Type B pancreatic cell (in vitro differentiated cells): ENCODE measurements around the gene ATP10D. TPM values are rescaled to one million over a fixed set of nuclear protein-coding genes. Genes with fewer than 3 reads are reported as not detected.
"Not testable (repeated sequence)": the region's sequence is repeated elsewhere in the genome, so short reads cannot be mapped to it uniquely, and the experiment has no call there.

ENCODE experiments used
- DNase-seq: peaks from one replicate; pipeline ENCODE4 v3.0.0; 2021; ENCODE audit warnings: mixed read lengths; ENCODE audit not compliant: unreplicated experiment; ENCODE audit errors: extremely low spot score
- H3K27ac Mint-ChIP-seq: 2 replicates; pipeline ENCODE4 v1.8.0; 2021; ENCODE audit warnings: mild to moderate bottlenecking, mixed read lengths
- H3K27me3 Mint-ChIP-seq: 2 replicates; pipeline ENCODE4 v1.8.0; 2021; ENCODE audit warnings: mixed read lengths
- H3K36me3 Mint-ChIP-seq: 2 replicates; pipeline ENCODE4 v1.8.0; 2021; ENCODE audit warnings: mixed read lengths
- H3K4me1 Mint-ChIP-seq: one replicate; pipeline ENCODE4 v1.8.0; 2021; ENCODE audit warnings: mixed read lengths; ENCODE audit not compliant: unreplicated experiment
- H3K4me3 Mint-ChIP-seq: 2 replicates; pipeline ENCODE4 v1.8.0; 2021; ENCODE audit warnings: mild to moderate bottlenecking, mixed read lengths
- H3K9me3 Mint-ChIP-seq: 2 replicates; pipeline ENCODE4 v1.8.0; 2021; ENCODE audit warnings: mixed read lengths
- total RNA-seq: library from RNA; stranded (reverse); gene quantifications from 2 replicates; pipeline ENCODE4 v1.2.1, GENCODE V29; 2021; ENCODE audit warnings: low replicate concordance
- TF ChIP-seq, protein P1 (sequence below): fragments of 200-600 bp; sonication (generic); conservative IDR thresholded peaks from 2 replicates; pipeline ENCODE4 v1.5.0; 2021; ENCODE audit warnings: antibody characterized with exemption, mild to moderate bottlenecking

ATP10D gene
- total RNA-seq, 1 donor from 2014 or later, result 33.5 TPM

GRCh38 chr4:47482326-47482725 lies 2.7 kb upstream of the ATP10D start:
- Mint-ChIP-seq H3K27me3 (no peaks in the 10 kb centered on the region), H3K36me3 (no peaks in the 10 kb centered on the region), H3K4me3 (no peak overlapping the region), H3K9me3 (no peaks in the 10 kb centered on the region), H3K4me1 (peaks cover 16% of the 10 kb centered on the region), H3K27ac (no peak overlapping the region)
- TF ChIP-seq, protein P1, sequence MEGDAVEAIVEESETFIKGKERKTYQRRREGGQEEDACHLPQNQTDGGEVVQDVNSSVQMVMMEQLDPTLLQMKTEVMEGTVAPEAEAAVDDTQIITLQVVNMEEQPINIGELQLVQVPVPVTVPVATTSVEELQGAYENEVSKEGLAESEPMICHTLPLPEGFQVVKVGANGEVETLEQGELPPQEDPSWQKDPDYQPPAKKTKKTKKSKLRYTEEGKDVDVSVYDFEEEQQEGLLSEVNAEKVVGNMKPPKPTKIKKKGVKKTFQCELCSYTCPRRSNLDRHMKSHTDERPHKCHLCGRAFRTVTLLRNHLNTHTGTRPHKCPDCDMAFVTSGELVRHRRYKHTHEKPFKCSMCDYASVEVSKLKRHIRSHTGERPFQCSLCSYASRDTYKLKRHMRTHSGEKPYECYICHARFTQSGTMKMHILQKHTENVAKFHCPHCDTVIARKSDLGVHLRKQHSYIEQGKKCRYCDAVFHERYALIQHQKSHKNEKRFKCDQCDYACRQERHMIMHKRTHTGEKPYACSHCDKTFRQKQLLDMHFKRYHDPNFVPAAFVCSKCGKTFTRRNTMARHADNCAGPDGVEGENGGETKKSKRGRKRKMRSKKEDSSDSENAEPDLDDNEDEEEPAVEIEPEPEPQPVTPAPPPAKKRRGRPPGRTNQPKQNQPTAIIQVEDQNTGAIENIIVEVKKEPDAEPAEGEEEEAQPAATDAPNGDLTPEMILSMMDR, result no peak
- DNase-seq, result no peak

GRCh38 chr4:47483745-47484144 lies 1.3 kb upstream of the ATP10D start:
- peaks cover 16% of the 10 kb centered on the region for H3K4me1 Mint-ChIP-seq
- DNase-seq, result no peak
- no peaks in the 10 kb centered on the region for H3K36me3 Mint-ChIP-seq
- TF ChIP-seq, protein P1, result no peak
- no peaks in the 10 kb centered on the region for H3K9me3 Mint-ChIP-seq
- H3K27ac Mint-ChIP-seq, result peak overlapping the region; percentile 98
- peak overlapping the region; percentile 74 for H3K4me3 Mint-ChIP-seq
- H3K27me3 Mint-ChIP-seq, result no peaks in the 10 kb centered on the region

- H3K4me3 Mint-ChIP-seq, result peak overlapping the region; percentile 74
- DNase-seq, result no peak
- TF ChIP-seq, protein P1, result no peak
- H3K27ac Mint-ChIP-seq, result peak overlapping the region; percentile 98
- no peaks in the 10 kb centered on the region for H3K27me3 Mint-ChIP-seq
- H3K9me3 Mint-ChIP-seq, result no peaks in the 10 kb centered on the region
- H3K4me1 Mint-ChIP-seq, result peaks cover 16% of the 10 kb centered on the region
- H3K36me3 Mint-ChIP-seq, result no peaks in the 10 kb centered on the region
Observed at GRCh38 chr4:47484168-47484567, 907 bp upstream of the ATP10D start.

DNA sequence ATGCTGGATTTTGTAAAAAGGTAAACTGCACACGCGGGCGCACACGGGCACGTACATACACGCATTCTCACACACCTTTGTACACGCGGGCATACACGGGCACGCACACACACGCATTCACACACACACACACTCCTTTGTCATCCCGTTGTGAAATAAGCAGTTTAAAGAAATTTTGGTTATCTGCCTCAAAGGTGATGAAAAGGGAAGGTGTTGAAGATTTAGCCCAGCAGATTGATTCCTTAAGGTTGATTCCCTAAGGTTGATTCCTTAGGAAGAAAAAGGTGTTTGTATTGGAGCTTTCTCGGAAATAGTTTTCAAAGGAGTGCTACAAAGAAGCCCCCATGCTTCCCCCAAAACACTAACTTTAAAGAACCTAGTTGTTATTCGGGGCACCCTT lies 693 bp downstream of the ATP10D start:
- peak overlapping the region; percentile 99 for H3K4me3 Mint-ChIP-seq
- no peaks in the 10 kb centered on the region for H3K27me3 Mint-ChIP-seq
- no peak for DNase-seq
- H3K9me3 Mint-ChIP-seq, result no peaks in the 10 kb centered on the region
- H3K27ac Mint-ChIP-seq, result peak overlapping the region; percentile 98
- TF ChIP-seq, protein P1, result no peak
- peaks cover 16% of the 10 kb centered on the region for H3K4me1 Mint-ChIP-seq
- H3K36me3 Mint-ChIP-seq, result peaks cover 5% of the 10 kb centered on the region

DNA sequence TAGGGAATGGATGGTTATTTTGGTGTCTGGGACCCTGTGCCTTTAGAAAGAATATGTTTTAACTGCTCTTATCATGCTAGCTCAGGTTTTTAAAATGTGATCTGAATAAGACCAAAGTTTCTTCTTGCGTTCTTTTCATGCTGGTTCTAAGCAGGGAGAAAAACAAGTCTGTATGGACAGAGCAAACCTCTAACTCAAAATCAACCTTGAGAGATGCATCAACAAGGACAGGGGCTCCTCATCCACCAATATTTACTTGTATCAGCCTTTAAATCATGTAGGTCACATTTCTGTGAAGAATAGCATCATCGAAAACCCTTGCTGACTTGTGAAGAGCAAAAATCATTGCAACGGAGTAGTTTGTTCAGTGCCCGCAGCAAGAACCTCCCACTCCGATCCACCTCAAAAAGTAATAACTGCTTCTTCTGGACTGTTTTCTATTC lies 1.2 kb downstream of the ATP10D start:
- no peaks in the 10 kb centered on the region for H3K9me3 Mint-ChIP-seq
- peak overlapping the region; percentile 99 for H3K4me3 Mint-ChIP-seq
- peaks cover 5% of the 10 kb centered on the region for H3K36me3 Mint-ChIP-seq
- peaks cover 16% of the 10 kb centered on the region for H3K4me1 Mint-ChIP-seq
- DNase-seq, result no peak
- TF ChIP-seq, protein P1, result no peak
- no peaks in the 10 kb centered on the region for H3K27me3 Mint-ChIP-seq
- peak overlapping the region; percentile 98 for H3K27ac Mint-ChIP-seq

DNA sequence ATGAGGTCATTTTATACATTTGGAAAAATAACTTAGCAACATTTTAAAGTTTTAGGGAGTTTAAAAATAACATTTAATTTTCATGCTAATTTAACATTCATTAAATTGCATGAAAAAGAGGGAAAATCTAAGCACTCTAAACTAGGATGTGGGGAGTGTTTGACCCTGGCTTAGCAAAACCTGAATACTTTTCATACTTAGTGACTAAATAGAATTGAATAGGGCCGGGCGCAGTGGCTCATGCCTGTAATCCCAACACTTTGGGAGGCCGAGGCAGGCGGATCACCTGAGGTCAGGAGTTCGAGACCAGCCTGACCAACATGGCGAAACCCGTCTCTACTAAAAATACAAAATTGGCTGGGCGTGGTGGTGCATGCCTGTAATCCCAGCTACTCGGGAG lies 1.7 kb downstream of the ATP10D start:
- not testable (repeated sequence) for H3K9me3 Mint-ChIP-seq, H3K27me3 Mint-ChIP-seq, H3K27ac Mint-ChIP-seq, DNase-seq, H3K36me3 Mint-ChIP-seq
- H3K4me1 Mint-ChIP-seq, result peaks cover 16% of the 10 kb centered on the region
- H3K4me3 Mint-ChIP-seq, result peak overlapping the region; percentile 99
